Mucosa of gallbladder (tissue), 1 donor: ENCODE measurements around the gene NLRP9. TPM values are rescaled to one million over a fixed set of nuclear protein-coding genes. Genes with fewer than 3 reads are reported as not detected.

Experiments
- DNase-seq: peaks from one replicate; pipeline ENCODE4 v3.0.0-alpha.2; 2020; ENCODE audit warnings: low spot score
- total RNA-seq: library from RNA; stranded (reverse); gene quantifications from one replicate; pipeline ENCODE4 v1.2.1, GENCODE V29; 2021
- donor health status: DM: no; HTN: no; CAD: no.

NLRP9 gene
- total RNA-seq, 1 donor from 2014 or later: not detected

DNA sequence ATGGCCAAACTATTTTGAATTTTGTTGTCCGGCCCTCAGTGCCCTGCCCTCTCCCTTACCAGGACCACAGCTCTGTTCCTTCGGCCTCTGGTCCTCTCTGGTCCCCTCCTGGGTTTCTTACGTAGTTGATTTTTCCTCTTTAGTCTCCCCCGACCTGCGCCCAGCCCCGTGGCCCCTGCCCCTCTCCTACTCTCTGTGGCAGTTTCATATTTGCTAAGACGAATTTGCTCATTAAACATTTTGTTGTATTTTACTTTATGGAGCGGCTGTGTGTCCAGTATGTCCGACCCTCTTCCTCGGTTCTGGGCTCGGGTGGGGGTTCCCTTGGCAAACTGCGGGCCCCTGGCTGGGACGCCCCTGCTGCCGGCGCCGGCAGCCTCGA, 63.8 kb downstream of the NLRP9 start:
- DNase-seq: no peak

DNA sequence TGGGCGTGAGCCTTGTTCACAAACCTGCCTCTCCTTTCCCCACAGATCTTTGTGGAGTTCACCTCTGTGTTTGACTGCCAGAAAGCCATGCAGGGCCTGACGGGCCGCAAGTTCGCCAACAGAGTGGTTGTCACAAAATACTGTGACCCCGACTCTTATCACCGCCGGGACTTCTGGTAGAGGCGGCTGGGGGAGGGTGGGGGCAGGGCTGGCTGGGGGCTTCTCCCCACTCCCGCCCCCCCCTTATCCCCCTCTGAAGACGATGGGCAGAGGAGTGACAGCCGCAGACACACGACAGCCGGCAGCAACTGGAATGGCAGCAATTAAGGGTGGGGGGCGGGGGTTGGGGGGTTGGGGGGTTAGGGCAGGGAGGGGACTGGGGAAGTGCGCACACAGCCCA, 64.3 kb downstream of the NLRP9 start:
- DNase-seq: no peak

DNA sequence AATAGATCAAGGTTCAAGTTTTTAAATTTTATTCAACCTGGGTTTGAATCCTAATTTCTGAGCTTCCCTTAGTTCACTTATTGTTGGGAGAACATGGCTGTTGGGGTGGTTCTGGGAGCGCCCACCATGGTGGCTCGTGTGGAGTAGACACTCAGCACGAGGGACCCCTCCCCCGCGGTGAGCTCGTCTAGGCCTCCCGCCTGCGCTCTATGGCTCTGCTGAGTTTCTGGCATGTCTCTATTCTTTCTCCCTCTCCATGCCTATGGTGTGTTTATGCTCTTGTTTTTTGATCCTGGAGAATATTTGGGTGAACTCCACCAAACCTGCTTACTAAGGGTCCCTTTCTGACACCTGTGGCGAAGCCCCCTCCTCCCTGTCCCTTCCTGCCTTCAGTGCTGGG, 64.7 kb downstream of the NLRP9 start:
- no peak for DNase-seq

DNA sequence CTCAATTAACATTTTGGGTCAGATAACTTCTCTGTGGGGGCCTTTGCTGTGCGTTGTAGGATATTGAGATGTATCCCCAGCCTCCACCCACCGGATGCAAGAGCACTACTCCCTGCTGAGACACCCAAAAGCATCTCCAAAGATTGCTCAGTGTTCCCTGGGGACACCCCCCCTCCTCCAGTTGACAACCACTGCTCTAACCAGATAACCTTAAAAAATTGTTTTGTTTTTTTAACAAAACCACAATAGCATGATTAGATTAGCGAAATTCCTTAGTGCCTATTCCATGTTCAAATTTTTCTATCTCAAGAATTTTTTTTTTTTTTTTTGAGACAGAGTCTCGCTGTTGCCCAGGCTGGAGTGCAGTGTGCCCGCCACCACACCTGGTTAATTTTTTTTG, 65.8 kb downstream of the NLRP9 start:
- no peak for DNase-seq

DNA sequence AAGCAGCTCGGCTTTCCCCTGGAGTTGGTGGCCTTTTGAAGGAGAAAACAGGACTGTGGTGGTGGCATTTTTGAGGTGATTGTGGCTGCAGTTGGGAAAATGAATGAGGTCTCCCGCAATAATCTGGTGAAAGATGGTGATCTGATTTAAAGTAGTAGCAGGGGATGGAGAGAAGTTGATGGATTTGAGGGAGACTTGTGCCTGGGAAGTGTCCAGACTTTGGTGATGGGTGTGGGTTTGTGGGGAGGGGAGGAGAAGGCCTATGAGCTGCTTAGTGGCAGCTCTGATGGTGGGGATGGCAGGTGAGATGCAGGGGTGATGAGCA, 67.2 kb downstream of the NLRP9 start:
- no peak for DNase-seq

DNA sequence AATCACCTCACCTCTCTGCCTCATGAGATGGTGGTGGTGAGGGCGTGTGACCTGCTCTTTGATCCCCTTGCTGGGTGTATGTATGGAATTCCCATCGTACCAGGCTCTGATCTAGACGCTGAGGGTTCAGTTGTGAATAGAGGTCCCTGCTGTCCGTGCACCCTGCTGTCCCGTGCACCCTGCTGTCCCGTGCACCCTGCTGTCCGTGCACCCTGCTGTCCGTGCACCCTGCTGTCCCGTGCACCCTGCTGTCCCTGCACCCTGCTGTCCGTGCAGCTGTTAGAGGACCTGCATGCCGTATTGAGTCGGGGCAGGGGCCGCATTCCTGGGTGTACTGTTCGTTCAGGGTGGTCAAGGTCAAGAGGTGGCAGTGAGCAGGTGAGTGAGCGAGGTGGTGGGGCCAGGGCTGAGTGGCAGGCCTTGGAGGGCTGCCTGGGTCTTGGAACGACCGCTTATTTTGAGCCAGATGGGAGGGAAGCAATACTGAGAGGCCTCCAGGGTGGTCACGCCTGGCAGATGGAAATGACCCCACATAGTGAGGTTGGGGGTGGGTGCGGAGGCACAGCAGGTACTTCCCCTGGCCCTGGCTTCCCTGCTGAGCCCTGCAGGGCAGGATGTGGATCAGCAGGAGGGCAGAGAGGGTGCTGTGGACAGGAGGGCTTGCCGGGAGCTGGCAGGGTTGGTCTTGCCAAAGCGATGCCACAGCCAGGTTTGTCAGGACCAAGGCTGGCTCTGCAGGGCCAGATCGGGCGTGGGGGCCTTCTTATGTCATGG, 67.7 kb downstream of the NLRP9 start:
- DNase-seq: no peak

DNA sequence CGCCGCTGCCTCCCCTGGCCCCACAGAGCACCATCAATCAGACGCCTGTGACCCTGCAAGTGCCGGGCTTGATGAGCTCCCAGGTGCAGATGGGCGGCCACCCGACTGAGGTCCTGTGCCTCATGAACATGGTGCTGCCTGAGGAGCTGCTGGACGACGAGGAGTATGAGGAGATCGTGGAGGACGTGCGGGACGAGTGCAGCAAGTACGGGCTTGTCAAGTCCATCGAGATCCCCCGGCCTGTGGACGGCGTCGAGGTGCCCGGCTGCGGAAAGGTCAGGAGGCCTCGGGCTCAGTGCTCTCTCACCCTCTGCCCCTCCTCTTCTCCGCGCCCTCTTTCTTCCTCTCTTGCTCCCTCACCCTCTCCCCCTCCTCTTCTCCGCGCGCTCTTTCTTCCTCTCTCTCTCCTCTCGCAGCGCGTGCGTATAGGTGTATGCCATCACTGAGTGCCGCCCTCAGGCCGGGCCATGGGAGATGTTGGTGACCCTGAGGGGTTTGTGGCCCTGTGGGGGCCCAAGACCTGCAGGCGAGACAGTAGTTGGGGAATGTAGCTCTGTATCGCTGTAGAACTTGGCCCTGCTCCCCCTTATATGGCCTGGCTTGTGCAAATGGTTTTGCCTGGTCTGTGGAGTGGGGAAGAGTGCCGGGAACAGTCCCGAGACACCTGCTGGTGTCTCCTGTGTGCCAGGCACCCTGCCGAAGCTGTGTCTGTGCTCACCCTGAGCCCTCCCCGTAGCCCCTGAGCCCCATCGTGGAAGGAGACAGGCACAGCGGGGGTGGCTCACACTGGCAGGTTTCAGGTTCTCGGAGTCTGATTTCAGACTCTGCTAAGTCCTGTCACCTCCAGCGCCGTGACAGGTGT, 68.6 kb downstream of the NLRP9 start:
- DNase-seq: no peak

DNA sequence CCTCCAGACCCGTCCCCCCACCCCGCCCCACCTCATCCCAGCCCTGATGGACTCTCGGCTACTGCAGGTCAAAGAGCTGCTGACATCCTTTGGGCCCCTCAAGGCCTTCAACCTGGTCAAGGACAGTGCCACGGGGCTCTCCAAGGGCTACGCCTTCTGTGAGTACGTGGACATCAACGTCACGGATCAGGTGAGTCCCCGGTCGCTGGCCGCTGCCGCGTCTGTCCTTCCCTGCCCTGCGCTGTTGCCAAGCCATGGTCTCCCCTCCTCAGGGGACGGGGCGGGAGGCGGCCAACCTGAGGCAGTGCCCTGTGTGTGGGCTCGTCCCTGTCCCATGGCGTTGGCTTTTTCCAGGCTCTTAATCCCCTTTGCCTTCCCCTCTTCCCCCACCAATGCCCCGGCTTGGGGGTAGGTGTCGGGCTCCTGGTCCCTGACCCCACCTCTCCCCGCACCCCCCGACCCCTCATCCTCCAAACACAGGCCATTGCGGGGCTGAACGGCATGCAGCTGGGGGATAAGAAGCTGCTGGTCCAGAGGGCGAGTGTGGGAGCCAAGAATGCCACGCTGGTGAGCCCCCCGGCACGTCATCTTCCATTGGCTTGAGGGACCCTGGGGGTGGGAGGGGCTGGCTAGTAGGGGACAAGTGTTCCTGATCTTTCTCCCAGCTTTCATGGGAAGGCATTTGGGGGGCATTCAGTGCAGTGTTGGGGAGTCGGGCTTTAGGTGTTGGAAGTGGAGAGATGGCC, 69.4 kb downstream of the NLRP9 start:
- no peak for DNase-seq

DNA sequence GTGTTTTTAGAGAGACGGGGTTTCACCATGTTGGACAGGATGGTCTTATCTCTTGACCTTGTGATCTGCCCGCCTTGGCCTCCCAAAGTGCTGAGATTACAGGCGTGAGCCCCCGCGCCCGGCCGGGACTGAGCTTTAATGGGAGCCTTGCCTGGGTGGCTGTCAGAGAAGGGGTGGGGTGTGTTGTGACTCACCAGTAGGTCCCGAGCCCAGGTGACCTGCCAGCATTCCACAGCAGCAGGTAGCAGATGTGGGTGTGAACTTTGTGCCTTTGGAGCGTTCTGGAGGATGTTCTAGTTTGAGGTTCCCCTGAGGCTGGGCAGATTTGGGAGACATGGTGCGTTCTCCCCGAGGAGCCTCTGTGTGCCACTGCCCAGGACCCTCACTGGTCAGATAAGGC, 70.2 kb downstream of the NLRP9 start:
- DNase-seq: peak; percentile 70

DNA sequence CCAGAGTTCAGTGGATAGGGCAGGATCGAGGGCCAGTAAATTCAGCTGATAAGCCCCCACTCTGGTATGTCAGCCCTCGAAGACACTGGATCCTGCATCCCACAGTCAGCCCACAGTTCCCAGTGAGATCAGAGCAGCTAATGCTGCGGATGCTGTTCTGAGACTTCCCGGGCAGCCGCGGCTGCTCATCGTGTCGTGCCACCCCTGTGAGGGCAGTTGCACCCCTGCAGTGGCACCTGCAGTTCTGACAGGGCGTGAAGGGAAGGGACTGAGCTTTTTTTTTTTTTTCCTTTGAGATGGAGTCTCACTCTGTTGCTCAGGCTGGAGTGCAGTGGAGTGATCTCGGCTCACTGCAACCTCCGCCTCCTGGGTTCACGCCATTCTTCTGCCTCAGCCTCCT, 70.7 kb downstream of the NLRP9 start:
- no peak for DNase-seq

DNA sequence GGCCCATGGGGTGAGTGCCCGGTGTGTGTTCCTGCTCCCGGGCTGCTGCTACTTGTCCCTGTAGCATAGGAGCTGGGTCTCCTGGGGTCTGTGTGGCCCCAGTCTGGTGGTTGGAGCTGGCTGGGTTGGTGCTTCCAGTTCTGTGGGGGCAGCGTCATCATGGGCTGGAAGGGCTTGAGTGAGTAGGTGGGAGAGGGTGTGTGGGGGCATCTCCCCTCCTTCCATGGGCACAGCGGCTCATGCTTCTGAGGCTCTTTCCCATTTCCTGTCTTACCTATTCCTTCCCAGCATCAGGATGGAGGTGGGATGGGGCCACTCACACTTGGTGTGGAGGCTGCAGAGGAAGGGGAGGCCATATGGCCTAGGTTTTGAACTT, 71.2 kb downstream of the NLRP9 start:
- DNase-seq: no peak

DNA sequence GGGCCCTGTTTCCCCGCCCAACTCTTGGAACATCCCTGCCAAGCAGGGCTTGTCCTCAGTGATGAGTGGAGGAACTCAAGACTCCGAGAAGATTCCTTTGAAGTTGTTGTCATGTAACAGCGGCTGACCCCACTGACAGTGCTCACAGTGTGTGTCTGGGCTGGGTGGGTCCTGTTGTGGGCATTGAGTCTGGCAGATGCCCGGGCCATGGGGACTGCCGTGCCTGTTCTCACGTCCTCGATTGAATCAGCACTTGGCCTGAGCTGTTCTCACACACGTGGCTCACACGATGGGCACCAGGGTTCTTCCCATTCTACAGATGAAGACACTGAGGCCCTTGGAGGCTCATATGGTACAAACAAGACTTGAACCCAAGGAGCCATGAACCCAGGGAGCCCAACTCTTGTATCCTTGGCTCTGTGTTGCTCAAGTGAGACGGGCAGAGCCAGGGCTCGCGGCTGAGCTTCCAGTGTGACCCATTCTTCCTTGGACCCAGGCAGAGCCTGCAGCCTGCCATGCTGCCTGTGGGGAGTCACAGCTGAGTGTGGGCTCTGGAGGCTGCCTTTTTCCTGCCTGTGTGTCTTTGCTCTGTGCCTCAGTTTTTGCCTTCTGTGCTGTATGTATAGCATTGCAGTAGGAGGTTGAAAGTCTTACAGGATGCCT, 71.7 kb downstream of the NLRP9 start:
- no peak for DNase-seq

DNA sequence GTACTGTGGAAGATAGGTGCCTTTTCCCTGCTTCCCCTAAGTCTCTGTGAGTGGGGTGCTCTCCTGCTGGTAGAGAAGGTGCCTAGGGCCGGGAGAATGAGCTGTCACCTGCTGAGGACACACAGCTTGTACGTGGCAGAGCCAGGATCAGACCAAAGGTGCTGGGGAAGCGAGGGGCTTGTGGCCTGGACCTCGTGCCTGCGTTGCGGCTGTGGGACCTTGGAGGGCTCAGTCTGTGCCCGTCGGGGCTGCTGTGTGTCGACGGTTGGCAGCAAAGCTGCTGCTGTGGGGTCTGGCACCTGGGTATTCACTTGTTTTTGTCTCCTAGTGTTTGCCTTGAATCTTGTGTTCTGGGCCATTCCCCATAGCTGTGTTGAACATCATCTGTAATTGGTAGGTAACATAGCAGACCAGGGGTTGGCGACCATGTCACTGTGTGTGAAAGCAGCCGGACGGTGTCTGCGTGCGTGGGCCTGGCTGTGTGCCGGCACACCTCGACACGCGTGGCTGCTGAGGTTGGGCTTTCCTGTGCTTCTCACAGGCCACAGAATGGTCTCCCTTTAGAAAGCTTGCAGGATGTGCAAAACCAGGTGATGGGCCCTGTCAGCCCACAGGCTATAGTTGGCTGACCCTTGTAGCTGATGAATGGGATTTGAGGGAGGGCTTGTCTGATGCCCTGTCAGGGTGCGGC, 74.2 kb downstream of the NLRP9 start:
- DNase-seq: no peak

DNA sequence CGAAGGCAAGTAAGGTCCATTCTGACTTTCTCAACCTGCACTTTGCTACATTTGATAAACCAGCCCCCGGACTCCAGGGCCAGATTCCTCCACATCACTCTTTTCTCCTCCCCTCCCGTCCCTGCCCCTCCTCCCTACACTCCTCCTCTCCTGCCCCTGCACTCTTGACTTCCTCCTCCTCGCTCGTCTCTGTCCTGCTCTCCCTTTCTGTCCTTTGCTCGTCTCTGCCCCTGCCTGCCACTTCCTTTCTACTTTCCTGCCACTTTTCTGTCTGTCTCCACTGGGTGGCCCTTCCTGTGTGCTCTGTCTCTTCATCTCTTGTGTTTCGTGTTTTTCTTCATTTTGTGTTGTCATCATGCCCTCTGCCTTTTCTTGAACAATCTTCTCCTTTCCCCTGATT, 76.4 kb downstream of the NLRP9 start:
- DNase-seq: no peak

DNA sequence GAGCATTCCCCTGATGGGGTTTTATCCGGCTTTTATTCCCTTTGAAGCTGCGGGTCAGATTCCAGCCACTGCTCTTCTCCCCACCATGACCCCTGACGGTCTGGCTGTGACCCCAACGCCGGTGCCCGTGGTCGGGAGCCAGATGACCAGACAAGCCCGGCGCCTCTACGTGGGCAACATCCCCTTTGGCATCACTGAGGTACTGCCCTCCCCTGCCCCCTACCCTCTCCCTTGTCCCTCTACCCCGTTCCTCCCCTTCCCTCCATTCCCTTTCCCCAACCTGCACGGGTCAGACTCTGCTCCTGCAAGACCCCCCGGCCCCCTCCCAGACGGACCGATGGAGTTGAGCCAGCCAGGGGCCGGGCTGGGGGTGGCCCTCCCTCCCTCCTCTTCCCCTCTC, 77.2 kb downstream of the NLRP9 start:
- DNase-seq: no peak

DNA sequence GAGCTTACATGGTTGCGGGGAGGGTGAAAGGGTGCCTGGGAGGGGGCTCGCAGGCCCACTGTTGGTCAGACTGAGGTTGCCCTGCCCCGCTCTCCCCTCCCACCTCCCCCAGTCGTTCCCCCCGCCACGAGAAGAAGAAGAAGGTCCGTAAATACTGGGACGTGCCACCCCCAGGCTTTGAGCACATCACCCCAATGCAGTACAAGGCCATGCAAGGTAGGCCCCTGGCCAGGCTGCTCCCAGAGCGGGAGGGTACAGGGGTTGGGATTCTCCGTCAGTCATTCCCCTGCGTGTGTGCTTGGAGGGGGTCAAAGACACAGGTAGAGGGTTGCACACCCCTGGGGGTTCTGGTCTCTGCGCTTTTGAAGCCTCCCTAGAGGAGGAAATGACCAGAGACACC, 77.8 kb downstream of the NLRP9 start:
- DNase-seq: no peak

DNA sequence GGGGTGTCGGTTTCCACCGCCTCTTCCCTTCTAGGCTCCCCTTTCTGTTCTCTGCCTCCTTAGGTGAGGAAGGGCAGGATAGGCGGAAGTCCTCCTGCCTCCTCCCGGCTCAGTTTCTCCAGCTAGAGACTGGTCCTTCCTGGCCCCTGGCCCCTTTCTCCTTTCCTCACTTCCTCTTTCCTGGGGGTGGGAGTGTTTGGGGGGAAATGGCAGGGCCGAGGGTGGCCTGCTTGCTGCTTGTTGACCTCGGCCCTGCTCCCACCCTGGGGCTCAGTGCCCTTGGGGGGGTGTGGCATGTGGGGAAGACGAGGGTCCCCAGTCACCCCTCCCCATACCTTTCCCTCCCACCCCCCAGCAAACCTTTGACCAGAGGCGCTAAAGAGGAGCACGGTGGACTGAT, 78.4 kb downstream of the NLRP9 start:
- no peak for DNase-seq

DNA sequence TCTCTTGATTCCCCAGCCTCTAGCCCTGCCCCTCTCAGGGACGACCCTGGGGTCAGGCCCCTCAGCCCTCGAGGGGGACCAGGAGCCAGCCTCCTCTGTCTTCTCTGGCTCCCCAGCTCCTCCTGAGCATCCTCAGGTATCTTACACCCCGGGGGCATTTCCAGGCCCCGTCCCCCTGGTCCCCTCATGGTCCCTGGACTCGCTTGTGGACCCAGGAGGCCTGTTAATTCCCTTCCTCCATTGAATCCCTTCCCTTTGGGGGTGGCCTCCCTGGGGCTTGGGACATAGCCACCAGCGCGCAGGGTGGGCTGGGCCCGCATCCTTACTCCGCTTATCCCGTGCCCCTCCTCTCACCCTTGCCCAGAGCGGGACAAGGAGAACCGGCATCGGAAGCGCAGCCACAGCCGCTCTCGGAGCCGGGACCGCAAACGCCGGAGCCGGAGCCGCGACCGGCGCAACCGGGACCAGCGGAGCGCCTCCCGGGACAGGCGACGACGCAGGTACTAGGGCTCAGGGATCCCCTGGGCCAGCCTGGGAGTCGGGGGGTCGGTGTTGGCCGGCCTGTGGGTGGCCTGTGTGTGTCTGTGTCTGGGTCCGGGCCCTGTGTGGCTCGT, 79.2 kb downstream of the NLRP9 start:
- no peak for DNase-seq
